Endodermal cell (in vitro differentiated cells): ENCODE data around the gene COTL1. TPM values are rescaled to one million over a fixed set of nuclear protein-coding genes. Genes with fewer than 3 reads are reported as not detected.

Source experiments
- DNase-seq: peaks from one replicate; pipeline ENCODE4 v3.0.0-alpha.2; 2017
- H3K27ac ChIP-seq: 2 replicates; pipeline ENCODE4 v1.5.1; 2013; ENCODE audit warnings: mild to moderate bottlenecking, low read depth, low read length, moderate library complexity
- H3K27me3 ChIP-seq: 2 replicates; pipeline ENCODE4 v1.6.1; 2013; ENCODE audit warnings: mild to moderate bottlenecking, low read length, moderate library complexity; ENCODE audit not compliant: insufficient read depth, control insufficient read depth, poor library complexity, severe bottlenecking
- H3K36me3 ChIP-seq: 2 replicates; pipeline ENCODE4 v1.7.0; 2013; ENCODE audit warnings: mild to moderate bottlenecking, low read length, moderate library complexity; ENCODE audit not compliant: control insufficient read depth, insufficient read depth
- H3K4me1 ChIP-seq: one replicate; pipeline ENCODE4 v1.7.0; 2013; ENCODE audit warnings: low read length; ENCODE audit not compliant: control insufficient read depth, insufficient read depth
- H3K4me3 ChIP-seq: 2 replicates; pipeline ENCODE4 v1.5.1; 2013; ENCODE audit warnings: mild to moderate bottlenecking, low read length, moderate library complexity
- H3K9ac ChIP-seq: 2 replicates; pipeline ENCODE4 v1.6.1; 2013; ENCODE audit warnings: mild to moderate bottlenecking, low read length, moderate library complexity; ENCODE audit not compliant: poor library complexity, severe bottlenecking; ENCODE audit errors: extremely low read depth
- H3K9me3 ChIP-seq: 2 replicates; pipeline ENCODE4 v1.6.1; 2013; ENCODE audit warnings: mild to moderate bottlenecking, low read length, moderate library complexity; ENCODE audit not compliant: control insufficient read depth
- H3K27ac Mint-ChIP-seq: 2 replicates; pipeline ENCODE4 v1.8.0; 2020; ENCODE audit warnings: mixed read lengths
- H3K27me3 Mint-ChIP-seq: 2 replicates; pipeline ENCODE4 v1.8.0; 2021; ENCODE audit warnings: mild to moderate bottlenecking, mixed read lengths; ENCODE audit not compliant: insufficient read depth
- H3K36me3 Mint-ChIP-seq: 2 replicates; pipeline ENCODE4 v1.8.0; 2020; ENCODE audit warnings: low read depth, mixed read lengths
- H3K4me1 Mint-ChIP-seq: 2 replicates; pipeline ENCODE4 v1.8.0; 2020; ENCODE audit warnings: mixed read lengths
- H3K4me3 Mint-ChIP-seq: 2 replicates; pipeline ENCODE4 v1.8.0; 2020; ENCODE audit warnings: mild to moderate bottlenecking, moderate library complexity, mixed read lengths
- H3K9me3 Mint-ChIP-seq: 2 replicates; pipeline ENCODE4 v1.8.0; 2020; ENCODE audit warnings: mild to moderate bottlenecking, mixed read lengths
- WGBS, 2 experiments: methylation state at CpG; one replicate each; pipeline versions ENCODE4 v1.1.5 to v1.1.7; 2013; ENCODE audit warnings: missing lambda C conversion rate in 2 of 2, mixed read lengths in 1 of 2; ENCODE audit not compliant: insufficient coverage in 1 of 2, insufficient read length in 1 of 2; 5-methylcytosine and 5-hydroxymethylcytosine counted together
- total RNA-seq, 2 donors: library from RNA; stranded (reverse); fragmentation: NEBNext Ultra II Directional in 1 of 2; extraction: Animal tissue kit (Norgen Biotek cat#: 25700) in 1 of 2; gene quantifications; 2 replicates in 1 of 2; 3 replicates in 1 of 2; pipeline ENCODE4 v1.2.1, GENCODE V29; 2021
- TF ChIP-seq, protein P1 (sequence below): fragments of 200-600 bp; sonication (generic); conservative IDR thresholded peaks from 2 replicates; pipeline ENCODE4 v1.5.0; 2021; ENCODE audit warnings: antibody characterized with exemption, mild to moderate bottlenecking

COTL1 gene
- total RNA-seq, 2 donors from 2014 or later: 33.4 to 34.9 TPM

DNA sequence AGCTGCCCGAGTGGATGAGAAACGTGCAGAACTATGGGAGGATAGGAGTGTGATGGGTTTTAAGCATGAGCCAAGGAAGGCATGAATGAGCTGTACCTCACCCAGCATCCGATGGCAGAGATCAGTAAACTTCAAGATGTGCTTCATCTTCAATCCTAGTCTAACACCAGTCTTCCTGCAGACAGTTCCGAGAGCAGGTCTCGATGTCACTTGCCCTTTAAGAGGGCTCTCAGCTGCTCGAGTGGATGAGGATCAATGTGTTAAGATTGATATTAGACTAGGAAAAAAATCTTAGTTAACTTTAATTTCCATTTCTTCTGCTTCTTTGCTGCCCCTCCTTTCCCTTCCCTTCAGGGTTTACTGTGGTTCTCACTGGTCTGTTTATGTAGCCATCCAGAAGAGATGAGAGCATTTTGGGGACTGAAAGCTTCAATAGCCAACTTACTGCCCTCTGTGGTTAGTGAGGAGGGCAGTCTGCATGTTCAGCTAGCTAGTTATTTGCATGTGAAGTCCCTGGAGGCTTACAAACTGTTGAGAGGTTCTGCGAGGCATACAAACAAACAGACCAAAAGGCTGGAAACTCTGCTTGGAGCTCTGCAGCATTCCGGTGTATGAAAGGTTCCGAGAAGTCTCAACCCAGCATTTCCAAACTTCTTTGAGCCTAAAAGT, 45.7 kb upstream of the COTL1 start:
- Mint-ChIP-seq H3K27ac (no peak overlapping the region), H3K36me3 (peaks cover 54% of the 10 kb centered on the region), H3K4me3 (no peak overlapping the region), H3K9me3 (no peaks in the 10 kb centered on the region), H3K4me1 (peaks cover 16% of the 10 kb centered on the region), H3K27me3 (no peaks in the 10 kb centered on the region)
- Histone ChIP-seq H3K27ac (no peak overlapping the region), H3K4me3 (no peak overlapping the region), H3K4me1 (no peaks in the 10 kb centered on the region), H3K9me3 (no peaks in the 10 kb centered on the region), H3K27me3 (no peaks in the 10 kb centered on the region), H3K36me3 (peaks cover 50% of the 10 kb centered on the region), H3K9ac (no peak overlapping the region)
- DNase-seq: no peak
- 81 to 87% methylated on average over 5 to 9 of the region's 9 CpGs for WGBS, 2 experiments
- TF ChIP-seq, protein P1, sequence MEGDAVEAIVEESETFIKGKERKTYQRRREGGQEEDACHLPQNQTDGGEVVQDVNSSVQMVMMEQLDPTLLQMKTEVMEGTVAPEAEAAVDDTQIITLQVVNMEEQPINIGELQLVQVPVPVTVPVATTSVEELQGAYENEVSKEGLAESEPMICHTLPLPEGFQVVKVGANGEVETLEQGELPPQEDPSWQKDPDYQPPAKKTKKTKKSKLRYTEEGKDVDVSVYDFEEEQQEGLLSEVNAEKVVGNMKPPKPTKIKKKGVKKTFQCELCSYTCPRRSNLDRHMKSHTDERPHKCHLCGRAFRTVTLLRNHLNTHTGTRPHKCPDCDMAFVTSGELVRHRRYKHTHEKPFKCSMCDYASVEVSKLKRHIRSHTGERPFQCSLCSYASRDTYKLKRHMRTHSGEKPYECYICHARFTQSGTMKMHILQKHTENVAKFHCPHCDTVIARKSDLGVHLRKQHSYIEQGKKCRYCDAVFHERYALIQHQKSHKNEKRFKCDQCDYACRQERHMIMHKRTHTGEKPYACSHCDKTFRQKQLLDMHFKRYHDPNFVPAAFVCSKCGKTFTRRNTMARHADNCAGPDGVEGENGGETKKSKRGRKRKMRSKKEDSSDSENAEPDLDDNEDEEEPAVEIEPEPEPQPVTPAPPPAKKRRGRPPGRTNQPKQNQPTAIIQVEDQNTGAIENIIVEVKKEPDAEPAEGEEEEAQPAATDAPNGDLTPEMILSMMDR: no peak

DNA sequence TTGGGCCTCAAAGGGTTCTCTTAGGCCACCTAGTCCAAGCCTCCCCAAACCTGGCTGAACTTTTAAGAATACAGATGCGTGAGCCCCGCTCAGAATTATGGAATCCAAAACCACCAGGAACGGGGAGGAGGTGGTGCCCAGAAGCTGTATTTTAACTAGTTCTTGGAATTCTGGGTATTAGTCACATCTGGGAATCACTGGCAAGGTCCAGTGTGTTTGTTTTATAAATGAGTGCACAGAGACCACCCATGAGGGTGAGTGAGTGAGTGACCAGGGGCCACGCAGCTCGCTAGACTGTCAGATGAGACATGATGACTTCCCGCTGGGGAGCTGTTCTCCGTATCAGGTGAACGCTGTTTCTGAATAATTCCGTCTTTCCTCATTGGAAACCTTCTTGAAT, 44.6 kb upstream of the COTL1 start:
- WGBS, 2 experiments: 93 to 95% methylated on average over 6 to 9 of the region's 9 CpGs
- peaks cover 57% of the 10 kb centered on the region for H3K36me3 ChIP-seq
- no peak overlapping the region for H3K4me3 ChIP-seq
- H3K9me3 ChIP-seq: no peaks in the 10 kb centered on the region
- no peaks in the 10 kb centered on the region for H3K27me3 ChIP-seq
- peaks cover 7% of the 10 kb centered on the region for H3K4me1 Mint-ChIP-seq
- no peak for DNase-seq
- no peak overlapping the region for H3K27ac Mint-ChIP-seq
- H3K4me3 Mint-ChIP-seq: no peak overlapping the region
- TF ChIP-seq, protein P1: no peak
- H3K27me3 Mint-ChIP-seq: no peaks in the 10 kb centered on the region
- peaks cover 63% of the 10 kb centered on the region for H3K36me3 Mint-ChIP-seq
- no peak overlapping the region for H3K9ac ChIP-seq
- no peak overlapping the region for H3K27ac ChIP-seq
- H3K9me3 Mint-ChIP-seq: no peaks in the 10 kb centered on the region
- no peaks in the 10 kb centered on the region for H3K4me1 ChIP-seq

DNA sequence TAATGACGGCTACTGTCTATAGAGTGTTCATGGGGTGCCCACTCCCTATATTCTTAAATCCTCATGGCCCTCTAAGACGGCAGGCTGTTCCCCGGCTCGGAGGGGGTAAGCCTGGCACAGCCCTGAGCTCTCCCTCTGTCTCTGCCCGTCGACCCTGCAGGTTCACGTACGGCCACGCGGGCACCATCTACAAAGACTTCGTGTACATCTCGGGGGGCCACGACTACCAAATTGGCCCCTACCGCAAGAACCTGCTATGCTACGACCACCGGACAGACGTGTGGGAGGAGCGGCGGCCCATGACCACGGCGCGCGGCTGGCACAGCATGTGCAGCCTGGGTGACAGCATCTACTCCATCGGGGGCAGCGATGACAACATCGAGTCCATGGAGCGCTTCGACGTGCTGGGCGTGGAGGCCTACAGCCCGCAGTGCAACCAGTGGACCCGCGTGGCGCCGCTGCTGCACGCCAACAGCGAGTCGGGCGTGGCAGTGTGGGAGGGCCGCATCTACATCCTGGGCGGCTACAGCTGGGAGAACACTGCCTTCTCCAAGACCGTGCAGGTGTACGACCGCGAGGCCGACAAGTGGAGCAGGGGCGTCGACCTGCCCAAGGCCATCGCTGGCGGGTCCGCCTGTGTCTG, 43.7 kb upstream of the COTL1 start:
- 96% methylated on average over 36 to 51 of the region's 51 CpGs for WGBS, 2 experiments
- H3K9me3 Mint-ChIP-seq: no peaks in the 10 kb centered on the region
- H3K27me3 ChIP-seq: no peaks in the 10 kb centered on the region
- H3K4me3 Mint-ChIP-seq: no peak overlapping the region
- H3K9ac ChIP-seq: no peak overlapping the region
- no peaks in the 10 kb centered on the region for H3K4me1 ChIP-seq
- TF ChIP-seq, protein P1: no peak
- no peak for DNase-seq
- no peaks in the 10 kb centered on the region for H3K27me3 Mint-ChIP-seq
- H3K27ac Mint-ChIP-seq: no peak overlapping the region
- no peak overlapping the region for H3K27ac ChIP-seq
- no peaks in the 10 kb centered on the region for H3K4me1 Mint-ChIP-seq
- H3K36me3 Mint-ChIP-seq: peaks cover 72% of the 10 kb centered on the region
- no peak overlapping the region for H3K4me3 ChIP-seq
- no peaks in the 10 kb centered on the region for H3K9me3 ChIP-seq
- H3K36me3 ChIP-seq: peaks cover 57% of the 10 kb centered on the region
